SU-DHL-6 (cell line): ENCODE data around the gene CYTH1.

Source experiments
- EZH2phosphoT487 ChIP-seq: fragments of 200-600 bp; sonication (generic), shearing (Covaris generic); conservative IDR thresholded peaks from 2 replicates; pipeline ENCODE4 v1.6.1; 2018; ENCODE audit warnings: mild to moderate bottlenecking, antibody characterized with exemption, low read length, moderate library complexity, mixed read lengths
- TF ChIP-seq, protein P1 (sequence below): fragments of 200-600 bp; sonication (generic); IDR thresholded peaks from one replicate; pipeline ENCODE4 v1.5.1; 2017; ENCODE audit warnings: antibody characterized with exemption, mild to moderate bottlenecking, low read length, moderate library complexity; ENCODE audit not compliant: insufficient read depth, poor library complexity, severe bottlenecking

- TF ChIP-seq, protein P1, sequence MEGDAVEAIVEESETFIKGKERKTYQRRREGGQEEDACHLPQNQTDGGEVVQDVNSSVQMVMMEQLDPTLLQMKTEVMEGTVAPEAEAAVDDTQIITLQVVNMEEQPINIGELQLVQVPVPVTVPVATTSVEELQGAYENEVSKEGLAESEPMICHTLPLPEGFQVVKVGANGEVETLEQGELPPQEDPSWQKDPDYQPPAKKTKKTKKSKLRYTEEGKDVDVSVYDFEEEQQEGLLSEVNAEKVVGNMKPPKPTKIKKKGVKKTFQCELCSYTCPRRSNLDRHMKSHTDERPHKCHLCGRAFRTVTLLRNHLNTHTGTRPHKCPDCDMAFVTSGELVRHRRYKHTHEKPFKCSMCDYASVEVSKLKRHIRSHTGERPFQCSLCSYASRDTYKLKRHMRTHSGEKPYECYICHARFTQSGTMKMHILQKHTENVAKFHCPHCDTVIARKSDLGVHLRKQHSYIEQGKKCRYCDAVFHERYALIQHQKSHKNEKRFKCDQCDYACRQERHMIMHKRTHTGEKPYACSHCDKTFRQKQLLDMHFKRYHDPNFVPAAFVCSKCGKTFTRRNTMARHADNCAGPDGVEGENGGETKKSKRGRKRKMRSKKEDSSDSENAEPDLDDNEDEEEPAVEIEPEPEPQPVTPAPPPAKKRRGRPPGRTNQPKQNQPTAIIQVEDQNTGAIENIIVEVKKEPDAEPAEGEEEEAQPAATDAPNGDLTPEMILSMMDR = no peak
- no peak for TF ChIP-seq EZH2phosphoT487
Measured at GRCh38 chr17:78637643-78638420, 144.2 kb downstream of the CYTH1 start.
